Transverse colon (tissue), 4 donors: ENCODE data around the gene DDIT3.

Source experiments
- EP300 ChIP-seq: sonication (generic); formaldehyde crosslinking; IDR thresholded peaks from one replicate; pipeline ENCODE4 v1.6.1; 2017; ENCODE audit warnings: antibody characterized with exemption, low read depth
- POLR2A ChIP-seq: fragments of 450-650 bp; IDR thresholded peaks from one replicate; pipeline ENCODE4 v1.6.1; 2016; ENCODE audit warnings: antibody characterized with exemption, mild to moderate bottlenecking, moderate library complexity
- POLR2AphosphoS5 ChIP-seq, 3 donors: sonication (generic); formaldehyde crosslinking; IDR thresholded peaks; one replicate each; pipeline ENCODE4 v1.6.1; 2016; ENCODE audit warnings: antibody characterized with exemption in 3 of 3
- TF ChIP-seq, protein P1 (sequence below), 5 experiments: fragments of 200-600 bp in 3 of 5; fragments of 450-650 bp in 2 of 5; sonication (generic) in 3 of 5; IDR thresholded peaks; 1 replicate in 2 of 5; 2 replicates in 3 of 5; pipeline ENCODE4 v1.5.1; 2016 to 2017; ENCODE audit warnings: antibody characterized with exemption in 5 of 5, inconsistent platforms in 3 of 5, mild to moderate bottlenecking in 2 of 5, moderate library complexity in 1 of 5

- TF ChIP-seq, protein P1, sequence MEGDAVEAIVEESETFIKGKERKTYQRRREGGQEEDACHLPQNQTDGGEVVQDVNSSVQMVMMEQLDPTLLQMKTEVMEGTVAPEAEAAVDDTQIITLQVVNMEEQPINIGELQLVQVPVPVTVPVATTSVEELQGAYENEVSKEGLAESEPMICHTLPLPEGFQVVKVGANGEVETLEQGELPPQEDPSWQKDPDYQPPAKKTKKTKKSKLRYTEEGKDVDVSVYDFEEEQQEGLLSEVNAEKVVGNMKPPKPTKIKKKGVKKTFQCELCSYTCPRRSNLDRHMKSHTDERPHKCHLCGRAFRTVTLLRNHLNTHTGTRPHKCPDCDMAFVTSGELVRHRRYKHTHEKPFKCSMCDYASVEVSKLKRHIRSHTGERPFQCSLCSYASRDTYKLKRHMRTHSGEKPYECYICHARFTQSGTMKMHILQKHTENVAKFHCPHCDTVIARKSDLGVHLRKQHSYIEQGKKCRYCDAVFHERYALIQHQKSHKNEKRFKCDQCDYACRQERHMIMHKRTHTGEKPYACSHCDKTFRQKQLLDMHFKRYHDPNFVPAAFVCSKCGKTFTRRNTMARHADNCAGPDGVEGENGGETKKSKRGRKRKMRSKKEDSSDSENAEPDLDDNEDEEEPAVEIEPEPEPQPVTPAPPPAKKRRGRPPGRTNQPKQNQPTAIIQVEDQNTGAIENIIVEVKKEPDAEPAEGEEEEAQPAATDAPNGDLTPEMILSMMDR (IDR thresholded peaks at IDR 0.05): no peak
- TF ChIP-seq POLR2A (no peak), EP300 (no peak), POLR2AphosphoS5 (IDR thresholded peaks at IDR 0.05) (no peak)
These were observed 4.7 kb upstream of the DDIT3 start for GRCh38 chr12:57524814-57525614.
